ENCODE data around the gene DRAM2.

DNA sequence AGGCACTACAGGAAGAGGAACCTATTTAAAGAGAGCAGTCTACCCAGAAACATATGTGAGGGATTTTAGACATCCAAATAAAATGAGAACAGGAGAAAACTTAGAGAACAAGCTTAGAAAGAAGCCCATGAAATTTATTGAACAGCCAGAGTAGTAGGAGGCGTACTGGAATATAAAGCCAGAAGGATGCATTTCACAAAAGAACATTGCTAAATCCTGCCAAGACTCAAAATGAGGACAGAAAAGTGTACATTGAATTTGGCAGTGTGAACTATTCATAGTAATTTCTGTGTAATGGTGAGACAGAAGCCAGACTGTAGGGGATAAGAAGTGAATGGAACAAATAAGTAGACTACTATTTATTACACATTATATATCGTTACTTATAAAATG is 22.6 kb upstream of the DRAM2 start:
- TF ChIP-seq, protein P1, sequence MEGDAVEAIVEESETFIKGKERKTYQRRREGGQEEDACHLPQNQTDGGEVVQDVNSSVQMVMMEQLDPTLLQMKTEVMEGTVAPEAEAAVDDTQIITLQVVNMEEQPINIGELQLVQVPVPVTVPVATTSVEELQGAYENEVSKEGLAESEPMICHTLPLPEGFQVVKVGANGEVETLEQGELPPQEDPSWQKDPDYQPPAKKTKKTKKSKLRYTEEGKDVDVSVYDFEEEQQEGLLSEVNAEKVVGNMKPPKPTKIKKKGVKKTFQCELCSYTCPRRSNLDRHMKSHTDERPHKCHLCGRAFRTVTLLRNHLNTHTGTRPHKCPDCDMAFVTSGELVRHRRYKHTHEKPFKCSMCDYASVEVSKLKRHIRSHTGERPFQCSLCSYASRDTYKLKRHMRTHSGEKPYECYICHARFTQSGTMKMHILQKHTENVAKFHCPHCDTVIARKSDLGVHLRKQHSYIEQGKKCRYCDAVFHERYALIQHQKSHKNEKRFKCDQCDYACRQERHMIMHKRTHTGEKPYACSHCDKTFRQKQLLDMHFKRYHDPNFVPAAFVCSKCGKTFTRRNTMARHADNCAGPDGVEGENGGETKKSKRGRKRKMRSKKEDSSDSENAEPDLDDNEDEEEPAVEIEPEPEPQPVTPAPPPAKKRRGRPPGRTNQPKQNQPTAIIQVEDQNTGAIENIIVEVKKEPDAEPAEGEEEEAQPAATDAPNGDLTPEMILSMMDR (conservative IDR thresholded peaks at IDR 0.05 in 1 of 2, IDR thresholded peaks at IDR 0.05 in 1 of 2; ENCODE audit: low read depth in 1 of 2, low read length in 2 of 2), result no peak
- TF ChIP-seq EZH2 (IDR thresholded peaks at IDR 0.05; ENCODE audit: low read length, missing control alignments), result no peak

Data from fibroblast of lung (primary cell).